ENCODE results near the gene TNS1.
"Not testable (repeated sequence)": the region's sequence is repeated elsewhere in the genome, so short reads cannot be mapped to it uniquely, and the experiment has no call there.

The TNS1 gene

GRCh38 chr2:217817466-217818292 lies 185.1 kb downstream of the TNS1 start:
- DNase-seq (ENCODE audit: low read depth in 3 of 3), result no peak

DNA sequence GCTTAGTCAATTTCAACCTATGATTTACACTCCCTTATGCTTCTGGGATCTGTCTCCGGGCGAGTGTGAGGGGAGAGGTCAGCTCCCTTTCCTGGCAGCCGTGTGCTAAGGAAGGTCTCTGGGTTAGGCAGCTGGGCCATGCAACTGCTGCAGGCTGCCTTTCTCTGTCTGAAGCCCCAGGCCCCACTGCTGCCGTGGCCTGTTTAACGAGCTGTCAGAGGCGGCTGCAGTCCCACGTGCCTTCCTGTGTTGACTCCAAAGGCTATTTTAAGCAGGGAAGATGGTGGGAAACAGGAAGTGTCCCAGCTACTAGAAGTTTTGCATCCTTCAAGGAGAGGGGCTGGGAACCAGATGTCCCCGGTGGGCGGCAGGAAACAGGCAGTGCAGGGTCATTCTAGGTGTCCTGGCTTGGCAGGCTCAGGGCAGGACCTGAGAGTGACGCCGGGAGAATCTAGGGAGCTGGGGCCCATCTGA lies 186.4 kb downstream of the TNS1 start:
- DNase-seq (ENCODE audit: low read depth in 3 of 3), result no peak

GRCh38 chr2:217813828-217814227 lies 189.0 kb downstream of the TNS1 start:
- no peak for DNase-seq (ENCODE audit: low read depth in 3 of 3)

DNA sequence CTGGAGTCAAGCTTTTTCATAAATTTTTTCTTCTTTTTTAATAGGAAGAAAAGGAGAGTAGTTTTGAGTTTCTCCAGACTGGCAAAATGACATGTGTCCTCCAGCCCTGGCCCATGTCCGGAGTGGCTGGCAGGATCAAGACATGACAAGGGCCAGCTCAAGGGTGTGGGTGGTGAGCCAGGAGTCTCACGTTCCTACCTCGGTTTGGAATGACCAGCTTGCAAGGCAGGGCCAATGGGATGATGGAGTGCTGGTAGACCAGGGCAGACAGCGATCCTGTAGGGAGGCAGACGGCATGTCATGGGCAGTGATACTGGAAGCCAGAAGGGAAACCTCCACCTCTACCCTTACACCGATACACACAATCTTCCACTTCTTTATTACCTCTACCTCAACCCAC lies 190.6 kb downstream of the TNS1 start:
- DNase-seq (ENCODE audit: low read depth in 3 of 3), result no peak

DNA sequence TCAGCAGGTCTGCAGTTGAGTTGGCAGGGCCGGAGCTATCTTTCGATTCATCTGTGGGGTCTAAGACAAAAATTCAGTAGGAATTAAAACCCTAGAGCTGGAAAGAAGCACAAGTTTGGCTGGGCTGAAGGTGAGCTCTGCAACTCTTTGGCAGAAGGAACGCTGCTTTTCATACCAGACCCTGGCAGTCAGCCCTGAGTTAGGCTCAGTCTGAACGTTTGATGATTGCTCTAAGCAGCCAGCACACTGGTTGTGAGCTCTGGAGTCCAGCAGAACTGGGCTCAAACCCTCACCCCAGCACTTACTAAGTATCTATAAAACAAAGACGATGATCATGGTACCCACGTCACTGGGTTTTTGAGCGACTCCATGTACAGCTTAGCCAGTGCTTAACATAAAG lies 192.5 kb downstream of the TNS1 start:
- no peak for DNase-seq (ENCODE audit: low read depth in 3 of 3)

DNA sequence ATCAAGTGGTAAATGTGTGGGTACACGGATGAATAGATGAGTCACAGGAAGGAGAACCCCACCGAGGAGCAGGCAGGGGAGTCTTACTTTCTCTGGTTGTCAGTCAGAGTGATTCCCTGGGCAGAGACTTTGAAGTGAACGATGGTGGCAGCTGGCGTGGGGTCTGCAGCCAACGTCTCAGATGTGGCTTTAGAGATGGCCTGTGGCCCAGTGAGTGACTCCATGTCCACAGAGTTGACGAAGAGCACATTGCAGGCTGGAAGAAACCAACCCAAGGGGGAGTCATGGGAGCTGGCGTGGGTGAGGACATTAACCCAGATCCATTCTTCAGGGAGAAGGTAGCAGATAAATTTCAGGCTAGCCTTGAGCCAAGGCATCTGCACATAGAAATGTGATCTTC lies 193.1 kb downstream of the TNS1 start:
- DNase-seq (ENCODE audit: low read depth in 3 of 3), result no peak

DNA sequence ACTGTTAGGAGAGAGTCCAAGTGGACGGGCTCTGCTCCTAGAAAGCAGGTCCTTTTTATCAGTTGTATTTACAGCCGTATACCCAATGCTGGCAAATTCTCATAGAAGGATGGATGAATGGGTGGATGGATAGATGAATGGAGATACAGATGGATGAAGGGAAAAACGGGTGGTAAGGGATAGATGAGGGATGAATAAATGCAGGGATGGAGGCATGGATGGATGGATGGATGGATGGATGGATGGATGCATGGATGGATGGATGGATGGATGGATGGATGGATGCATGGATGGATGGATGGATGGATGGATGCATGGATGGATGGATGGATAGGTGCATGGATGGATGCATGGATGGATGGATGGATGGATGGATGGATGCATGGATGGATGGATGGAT lies 193.8 kb downstream of the TNS1 start:
- DNase-seq (ENCODE audit: low read depth in 3 of 3), result not testable (repeated sequence)

- DNase-seq (ENCODE audit: low read depth in 3 of 3), result no peak
These were observed 194.5 kb downstream of the TNS1 start for GRCh38 chr2:217808326-217808725.

DNA sequence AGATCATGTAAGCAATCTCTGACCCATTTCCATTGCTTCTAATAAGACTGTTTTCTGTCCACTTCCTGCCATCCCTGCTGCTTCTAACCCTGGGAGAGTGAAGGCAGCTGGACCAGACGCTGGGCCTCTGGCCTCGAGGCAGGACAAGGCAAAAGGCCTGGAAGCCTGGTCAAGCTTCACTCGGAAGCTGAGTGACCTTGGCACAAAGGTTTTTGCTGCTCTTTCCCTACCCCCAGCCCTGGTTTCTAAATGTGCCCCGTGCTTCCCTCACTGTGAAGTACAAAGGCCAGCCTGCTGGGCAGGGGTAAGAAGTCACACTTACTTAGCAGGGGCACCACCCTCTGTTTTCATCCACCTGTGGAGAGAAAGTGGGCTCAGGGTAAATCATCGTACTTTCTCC lies 195.0 kb downstream of the TNS1 start:
- DNase-seq (ENCODE audit: low read depth in 3 of 3), result no peak

DNA sequence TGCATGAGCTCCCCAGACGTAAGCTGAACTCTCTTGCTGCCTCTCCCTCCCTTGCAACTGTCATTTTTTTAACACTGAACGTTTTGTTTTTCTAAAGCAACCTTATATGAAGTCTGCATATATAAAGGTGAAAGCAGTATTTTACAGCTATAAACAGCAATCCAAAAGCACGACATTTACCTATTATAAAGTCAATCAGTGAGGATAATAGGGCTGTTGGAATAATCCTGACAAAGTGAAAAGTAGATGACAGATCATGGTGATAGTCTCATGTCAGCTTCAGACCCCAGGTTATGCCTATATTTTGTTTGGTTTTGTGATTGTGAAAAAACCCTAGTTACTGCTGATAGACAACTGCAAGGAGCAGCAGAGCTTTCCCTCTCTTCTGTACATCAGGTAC lies 195.8 kb downstream of the TNS1 start:
- DNase-seq (ENCODE audit: low read depth in 3 of 3), result no peak

- DNase-seq (ENCODE audit: low read depth in 3 of 3), result no peak
These were observed 196.4 kb downstream of the TNS1 start for GRCh38 chr2:217806482-217806765.

DNA sequence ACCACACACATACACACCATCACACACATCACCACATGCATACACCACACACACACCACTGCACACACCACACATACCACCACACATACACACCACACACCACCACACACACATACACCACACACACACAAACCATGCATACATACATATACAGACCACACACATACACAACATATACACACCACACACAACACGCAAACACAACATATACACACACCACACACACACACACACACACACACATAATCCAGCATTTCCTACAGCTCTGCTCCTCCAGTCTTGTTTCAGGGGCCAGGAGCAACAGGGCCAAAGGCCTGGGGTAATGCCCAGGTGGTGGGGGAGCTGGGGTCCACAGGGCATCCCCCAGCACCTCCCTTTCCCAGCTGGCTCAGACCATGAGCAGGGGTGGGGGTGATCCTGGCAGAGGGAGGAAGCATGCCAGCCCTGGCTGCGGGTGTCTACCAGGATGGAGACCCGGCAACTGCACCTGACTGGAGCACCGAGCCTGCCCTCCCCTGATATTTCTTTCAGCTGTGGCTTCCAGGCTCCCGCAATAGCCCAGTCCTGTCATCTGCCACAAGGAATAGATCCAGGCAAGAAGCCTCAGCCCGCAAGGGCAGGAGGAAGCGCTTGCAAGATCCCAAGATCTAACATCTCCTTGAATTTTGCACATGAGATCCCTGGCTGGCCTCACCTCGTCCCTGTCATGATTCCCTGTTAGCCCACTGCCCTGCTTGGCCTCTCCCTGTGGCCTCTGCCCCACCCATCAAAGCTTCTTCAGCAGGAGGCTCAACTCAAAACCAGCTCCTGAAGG lies 196.9 kb downstream of the TNS1 start:
- no peak for DNase-seq (ENCODE audit: low read depth in 3 of 3)

GRCh38 chr2:217804791-217805667 lies 197.8 kb downstream of the TNS1 start:
- no peak for DNase-seq (ENCODE audit: low read depth in 3 of 3)

DNA sequence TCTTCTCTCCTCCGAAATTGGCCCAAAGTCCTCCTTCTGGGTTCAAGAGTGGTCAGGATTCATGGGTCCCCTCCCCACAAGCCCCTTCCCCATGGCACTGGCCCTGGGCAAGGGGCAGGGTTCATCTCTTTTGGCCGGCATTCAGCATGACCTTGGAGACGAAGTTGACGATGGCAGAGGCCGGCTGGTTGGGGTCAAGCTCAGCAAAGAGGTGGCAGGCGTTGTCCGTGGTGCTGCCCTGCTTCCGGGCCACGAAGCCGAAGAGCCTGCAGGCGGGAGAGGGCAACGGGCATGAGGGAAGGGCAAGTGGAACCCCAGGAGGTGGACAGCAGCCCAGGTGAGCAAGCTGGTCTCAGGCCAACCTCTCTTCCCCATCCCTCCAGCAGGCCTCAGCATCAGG lies 198.5 kb downstream of the TNS1 start:
- no peak for DNase-seq (ENCODE audit: low read depth in 3 of 3)

DNA sequence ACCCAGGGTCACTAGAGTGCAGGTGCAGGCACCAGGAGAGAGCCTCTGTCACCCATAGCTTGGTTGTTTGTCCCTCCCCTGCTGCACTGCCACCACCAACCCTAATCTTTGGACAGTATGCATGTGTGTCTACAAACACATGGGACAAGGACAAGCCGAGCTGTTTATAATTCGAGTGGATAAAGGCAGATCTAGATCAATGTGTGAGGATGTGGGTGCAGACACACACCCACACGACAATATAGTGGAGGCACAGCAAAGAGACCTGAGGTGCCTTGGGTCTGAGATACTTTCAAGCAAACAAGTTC lies 199.2 kb downstream of the TNS1 start:
- DNase-seq (ENCODE audit: low read depth in 3 of 3), result no peak

DNA sequence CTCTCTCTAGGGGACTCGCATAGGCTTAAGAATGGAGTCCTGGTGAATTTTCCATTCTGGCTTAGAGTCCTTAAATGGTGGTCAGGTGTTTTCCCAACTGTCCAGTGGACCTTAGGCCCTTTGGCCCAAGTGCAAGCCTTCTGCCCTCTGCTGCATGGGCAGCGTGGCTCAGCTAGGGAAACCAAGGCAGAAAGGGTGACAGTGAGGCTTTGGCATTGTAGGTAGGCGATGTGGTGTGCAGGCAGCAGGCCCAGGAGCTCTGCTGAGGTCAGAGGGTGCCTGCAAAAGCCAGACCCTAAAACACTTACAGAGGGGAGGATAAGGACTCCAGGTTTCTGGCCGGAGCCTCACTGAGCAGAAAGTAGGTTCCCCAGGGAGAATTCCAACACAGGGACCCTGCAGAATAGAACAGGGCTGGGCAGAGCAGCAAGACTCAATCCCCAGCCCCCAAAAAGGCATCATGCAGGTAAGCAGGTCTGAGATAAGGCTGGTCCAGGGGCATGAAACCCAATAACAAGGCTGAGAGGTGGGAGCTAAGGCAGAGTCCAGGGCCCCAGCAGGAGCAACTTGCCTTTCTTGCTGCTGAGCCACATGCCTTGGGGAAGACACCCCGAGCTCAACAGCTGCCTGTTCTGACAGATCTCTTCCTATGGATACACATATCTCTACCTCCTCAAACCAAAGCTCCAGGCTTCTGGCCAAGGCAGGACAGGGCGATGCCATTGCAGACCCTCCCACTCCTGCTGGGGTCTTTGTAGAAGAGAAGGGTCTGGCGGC lies 199.7 kb downstream of the TNS1 start:
- no peak for DNase-seq (ENCODE audit: low read depth in 3 of 3)

GRCh38 chr2:217802266-217802665 lies 200.5 kb downstream of the TNS1 start:
- DNase-seq (ENCODE audit: low read depth in 3 of 3), result no peak

DNA sequence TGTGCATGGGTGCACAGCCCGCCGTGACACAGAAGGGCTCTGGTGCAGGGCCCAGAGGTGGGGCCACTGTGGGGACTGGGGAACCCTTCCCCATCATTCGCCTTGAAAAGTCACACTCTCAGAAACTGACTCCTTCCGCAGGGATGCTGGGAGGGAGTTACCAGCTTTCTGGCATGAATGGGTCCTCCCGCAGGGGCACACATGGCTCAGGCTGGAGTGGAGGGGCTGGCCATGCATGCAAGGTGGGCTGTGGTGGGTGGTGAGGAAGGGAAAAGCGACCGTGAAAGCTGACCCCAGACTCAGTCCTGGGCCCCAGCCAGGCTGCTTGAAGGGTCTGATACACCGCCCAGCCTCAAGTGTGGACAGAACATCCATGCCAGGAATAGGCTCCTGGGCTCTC lies 201.1 kb downstream of the TNS1 start:
- no peak for DNase-seq (ENCODE audit: low read depth in 3 of 3)

DNA sequence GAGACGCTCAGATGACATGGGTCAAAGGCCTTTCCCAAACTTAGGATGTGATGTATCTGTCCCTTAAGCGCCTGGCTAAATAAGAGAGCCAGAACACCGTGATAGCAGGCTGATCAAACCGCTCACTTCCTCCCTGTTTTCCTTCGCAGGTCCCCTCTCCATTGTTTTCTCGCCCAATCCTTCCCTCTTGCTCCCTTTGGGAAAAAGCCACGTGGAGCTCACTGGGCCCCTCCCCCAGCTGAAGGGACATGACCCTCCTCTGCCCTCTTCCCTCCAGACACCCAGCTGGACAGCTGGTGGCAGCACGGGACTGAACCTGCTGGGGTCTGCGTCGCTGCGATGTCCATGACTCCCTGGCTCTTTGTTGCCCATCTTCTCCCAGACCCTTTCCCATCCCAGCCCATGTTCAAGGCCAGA lies 201.7 kb downstream of the TNS1 start:
- no peak for DNase-seq (ENCODE audit: low read depth in 3 of 3)

DNA sequence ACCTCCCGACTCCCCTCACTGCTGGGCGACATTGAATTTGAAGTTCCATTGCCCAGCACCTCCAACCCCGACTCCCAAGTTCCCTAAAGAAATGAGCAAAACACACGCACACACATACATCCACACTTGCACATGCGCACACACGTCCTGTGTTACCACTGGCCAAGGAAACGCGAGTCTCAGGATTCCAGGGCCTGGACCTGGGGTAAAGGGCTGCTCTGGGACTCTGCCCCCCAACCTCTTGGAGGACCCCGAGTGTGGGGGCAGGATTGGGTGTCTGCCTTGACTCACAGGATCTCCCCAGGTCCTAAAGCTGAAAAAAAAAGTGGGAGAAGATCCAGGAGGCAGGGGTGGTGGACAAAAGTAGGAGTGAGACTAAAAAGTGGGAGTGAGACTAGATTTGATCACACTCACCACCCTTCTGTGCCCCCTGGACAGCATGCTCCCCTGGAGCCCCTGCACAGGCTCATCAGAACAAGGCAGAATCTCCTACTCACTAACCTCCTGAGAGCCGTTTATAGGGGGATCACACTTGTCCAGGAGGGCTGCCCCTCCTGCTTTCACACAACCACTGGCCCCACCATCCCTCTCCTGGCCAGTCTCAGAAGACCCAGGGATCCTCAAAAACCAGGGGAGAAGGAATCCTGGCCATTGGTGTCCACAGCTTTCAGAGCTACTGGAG lies 202.2 kb downstream of the TNS1 start:
- DNase-seq (ENCODE audit: low read depth in 3 of 3), result no peak

Data from stimulated activated CD4-positive, alpha-beta T cell treated with anti-CD3 and anti-CD28 coated beads, TNF-alpha, amount 100 ng/mL, for 48 hours (primary cell).